ENCODE measurements around the gene HCAR3.
"Not testable (repeated sequence)": the region's sequence is repeated elsewhere in the genome, so short reads cannot be mapped to it uniquely, and the experiment has no call there.

- TF ChIP-seq CTCF (IDR thresholded peaks at IDR 0.05; ENCODE audit: low read depth, low read length, poor library complexity, severe bottlenecking); EZH2phosphoT487 (IDR thresholded peaks at IDR 0.05; ENCODE audit: borderline replicate concordance, low read length): not testable (repeated sequence)
Measured at GRCh38 chr12:122716658-122717057, at the start of gene HCAR3.

All from DOHH2 (cell line).